Upper lobe of left lung (tissue), 4 donors: ENCODE data around the gene CYP3A4.

Experiments
- EP300 ChIP-seq, 4 donors: sonication (generic); formaldehyde crosslinking; IDR thresholded peaks; one replicate each; pipeline ENCODE4 v1.5.1; 2017; ENCODE audit warnings: antibody characterized with exemption in 4 of 4, control low read depth in 2 of 4
- POLR2A ChIP-seq, 4 donors: fragments of 450-650 bp; IDR thresholded peaks; one replicate each; pipeline ENCODE4 v1.5.1; 2016 to 2017; ENCODE audit warnings: antibody characterized with exemption in 4 of 4, mild to moderate bottlenecking in 2 of 4
- POLR2AphosphoS5 ChIP-seq, 2 donors: sonication (generic); formaldehyde crosslinking; IDR thresholded peaks; one replicate each; pipeline ENCODE4 v1.5.1; 2017; ENCODE audit warnings: antibody characterized with exemption in 2 of 2
- TF ChIP-seq, protein P1 (sequence below), 6 experiments: fragments of 450-650 bp in 4 of 6; fragments of 200-600 bp in 2 of 6; sonication (generic) in 2 of 6; IDR thresholded peaks; one replicate each; pipeline ENCODE4 v1.5.1; 2016 to 2019; ENCODE audit warnings: antibody characterized with exemption in 6 of 6

DNA sequence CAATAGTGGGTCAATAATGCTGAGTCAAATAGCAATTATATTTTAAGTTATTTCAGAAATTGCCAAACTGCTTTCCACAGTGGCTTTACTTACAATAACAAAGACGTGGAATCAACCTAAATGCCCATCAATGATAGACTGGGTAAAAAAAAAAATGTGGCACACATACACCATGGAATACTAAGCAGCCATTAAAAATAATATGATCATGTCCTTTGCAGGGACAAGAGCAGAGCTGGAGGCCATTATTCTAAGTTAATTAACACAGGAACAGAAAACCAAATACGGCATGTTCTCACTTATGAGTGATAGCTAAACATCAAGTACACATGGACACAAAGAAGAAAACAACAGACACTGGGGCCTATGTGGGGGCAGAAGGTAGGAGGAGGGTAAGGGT lies 15.0 kb upstream of the CYP3A4 start:
- TF ChIP-seq EP300 (IDR thresholded peaks at IDR 0.05) (no peak), POLR2AphosphoS5 (IDR thresholded peaks at IDR 0.05) (no peak), POLR2A (IDR thresholded peaks at IDR 0.05) (no peak)
- TF ChIP-seq, protein P1, sequence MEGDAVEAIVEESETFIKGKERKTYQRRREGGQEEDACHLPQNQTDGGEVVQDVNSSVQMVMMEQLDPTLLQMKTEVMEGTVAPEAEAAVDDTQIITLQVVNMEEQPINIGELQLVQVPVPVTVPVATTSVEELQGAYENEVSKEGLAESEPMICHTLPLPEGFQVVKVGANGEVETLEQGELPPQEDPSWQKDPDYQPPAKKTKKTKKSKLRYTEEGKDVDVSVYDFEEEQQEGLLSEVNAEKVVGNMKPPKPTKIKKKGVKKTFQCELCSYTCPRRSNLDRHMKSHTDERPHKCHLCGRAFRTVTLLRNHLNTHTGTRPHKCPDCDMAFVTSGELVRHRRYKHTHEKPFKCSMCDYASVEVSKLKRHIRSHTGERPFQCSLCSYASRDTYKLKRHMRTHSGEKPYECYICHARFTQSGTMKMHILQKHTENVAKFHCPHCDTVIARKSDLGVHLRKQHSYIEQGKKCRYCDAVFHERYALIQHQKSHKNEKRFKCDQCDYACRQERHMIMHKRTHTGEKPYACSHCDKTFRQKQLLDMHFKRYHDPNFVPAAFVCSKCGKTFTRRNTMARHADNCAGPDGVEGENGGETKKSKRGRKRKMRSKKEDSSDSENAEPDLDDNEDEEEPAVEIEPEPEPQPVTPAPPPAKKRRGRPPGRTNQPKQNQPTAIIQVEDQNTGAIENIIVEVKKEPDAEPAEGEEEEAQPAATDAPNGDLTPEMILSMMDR (IDR thresholded peaks at IDR 0.05), result no peak
